PC-3 (cell line): Measurements from ENCODE around the gene CSF1. TPM values are rescaled to one million over a fixed set of nuclear protein-coding genes. Genes with fewer than 3 reads are reported as not detected.

Experiments used
- ATAC-seq: fragments of 200-7000 bp; cut with Tn5 transposase; 2 replicates; pipeline ENCODE4 v1.9.1; 2020; ENCODE audit warnings: mild to moderate bottlenecking, moderate library complexity
- BruUV-seq: library from RNA; stranded (reverse); fragments of 400-500 nt; replicated peaks from 2 replicates; lab custom pipeline; 2021; lab: Mats Ljungman, UMichigan
- CTCF ChIA-PET: fragments of 300-600 bp; sonication (Branson Sonifier 250); formaldehyde crosslinking; loops from one replicate; lab custom pipeline; 2022; ENCODE audit warnings: antibody characterized with exemption; lab: Charles Lee
- POLR2A ChIA-PET: fragments of 300-600 bp; sonication (Branson Sonifier 250); formaldehyde crosslinking; loops from one replicate; lab custom pipeline; 2022; ENCODE audit warnings: antibody characterized with exemption; ENCODE audit not compliant: unreplicated experiment; lab: Charles Lee
- DNase-seq: peaks from one replicate; pipeline ENCODE4 v3.0.0-alpha.2; 2015
- H2AFZ ChIP-seq: fragments of 300-600 bp; sonication (generic); 2 replicates; pipeline ENCODE4 v1.6.0; 2016; ENCODE audit warnings: antibody characterized with exemption, low read length
- H3F3A ChIP-seq: fragments of 300-600 bp; sonication (generic); one replicate; pipeline ENCODE4 v1.6.0; 2017; ENCODE audit warnings: antibody characterized with exemption, low read length, control low read depth, mild to moderate bottlenecking; ENCODE audit not compliant: unreplicated experiment
- H3K27ac ChIP-seq: fragments of 300-600 bp; sonication (generic); 2 replicates; pipeline ENCODE4 v1.5.1; 2016; ENCODE audit warnings: mild to moderate bottlenecking, low read length
- H3K27me3 ChIP-seq: fragments of 300-600 bp; sonication (generic); 2 replicates; pipeline ENCODE4 v1.6.1; 2016; ENCODE audit warnings: low read length, mixed read lengths
- H3K36me3 ChIP-seq: fragments of 300-600 bp; sonication (generic); 2 replicates; pipeline ENCODE4 v1.6.1; 2016; ENCODE audit warnings: low read depth, mixed run types, low read length, mixed read lengths
- H3K4me1 ChIP-seq: fragments of 300-600 bp; sonication (generic); 2 replicates; pipeline ENCODE4 v1.5.1; 2016; ENCODE audit warnings: low read length; ENCODE audit not compliant: insufficient read depth
- H3K4me2 ChIP-seq: fragments of 300-600 bp; sonication (generic); 2 replicates; pipeline ENCODE4 v1.6.0; 2016; ENCODE audit warnings: low read length
- H3K4me3 ChIP-seq: fragments of 300-600 bp; sonication (generic); 2 replicates; pipeline ENCODE4 v1.5.1; 2016; ENCODE audit warnings: mild to moderate bottlenecking, low read length, mixed read lengths
- H3K79me2 ChIP-seq: fragments of 300-600 bp; sonication (generic); 2 replicates; pipeline ENCODE4 v1.6.1; 2017; ENCODE audit warnings: low read length, mixed read lengths
- H3K9ac ChIP-seq: fragments of 300-600 bp; sonication (generic); 2 replicates; pipeline ENCODE4 v1.6.0; 2016; ENCODE audit warnings: mild to moderate bottlenecking, low read length
- H3K9me2 ChIP-seq: fragments of 300-600 bp; sonication (generic); replicated peaks from 2 replicates; pipeline ENCODE4 v1.6.1; 2016; ENCODE audit warnings: mixed run types, low read length, mixed read lengths
- H3K9me3 ChIP-seq: fragments of 300-600 bp; sonication (generic); 2 replicates; pipeline ENCODE4 v1.6.1; 2016; ENCODE audit warnings: low read length, mixed read lengths
- H4K20me1 ChIP-seq: fragments of 300-600 bp; sonication (generic); 2 replicates; pipeline ENCODE4 v1.6.1; 2016; ENCODE audit warnings: low read length, mixed read lengths
- EZH2 ChIP-seq: fragments of 300-600 bp; sonication (generic); IDR thresholded peaks from one replicate; pipeline ENCODE4 v1.6.1; 2017; ENCODE audit warnings: antibody characterized with exemption, mild to moderate bottlenecking, low read length; ENCODE audit not compliant: unreplicated experiment
- EZH2phosphoT487 ChIP-seq: fragments of 300-600 bp; sonication (generic); IDR thresholded peaks from 2 replicates; pipeline ENCODE4 v1.6.1; 2018; ENCODE audit warnings: mild to moderate bottlenecking, antibody characterized with exemption, low read length, borderline replicate concordance
- intact Hi-C: fragments of 100-400 bp; cut with micrococcal nuclease; formaldehyde crosslinking; loops from 2 replicates; pipeline ENCODE4 v1.9.0; 2023
- total RNA-seq: library from RNA; depleted of rRNA; stranded (reverse); fragments of >200 nt; gene quantifications from 2 replicates; pipeline ENCODE4 v1.2.3, GENCODE V29; 2014
- TF ChIP-seq, protein P1 (sequence below): fragments of 300-600 bp; sonication (generic); conservative IDR thresholded peaks from 2 replicates; pipeline ENCODE4 v1.5.1; 2017; ENCODE audit warnings: antibody characterized with exemption, low read depth, mild to moderate bottlenecking, low read length

CSF1 gene
- total RNA-seq, 1 experiment from 2014 or later, result 2.0 TPM

DNA sequence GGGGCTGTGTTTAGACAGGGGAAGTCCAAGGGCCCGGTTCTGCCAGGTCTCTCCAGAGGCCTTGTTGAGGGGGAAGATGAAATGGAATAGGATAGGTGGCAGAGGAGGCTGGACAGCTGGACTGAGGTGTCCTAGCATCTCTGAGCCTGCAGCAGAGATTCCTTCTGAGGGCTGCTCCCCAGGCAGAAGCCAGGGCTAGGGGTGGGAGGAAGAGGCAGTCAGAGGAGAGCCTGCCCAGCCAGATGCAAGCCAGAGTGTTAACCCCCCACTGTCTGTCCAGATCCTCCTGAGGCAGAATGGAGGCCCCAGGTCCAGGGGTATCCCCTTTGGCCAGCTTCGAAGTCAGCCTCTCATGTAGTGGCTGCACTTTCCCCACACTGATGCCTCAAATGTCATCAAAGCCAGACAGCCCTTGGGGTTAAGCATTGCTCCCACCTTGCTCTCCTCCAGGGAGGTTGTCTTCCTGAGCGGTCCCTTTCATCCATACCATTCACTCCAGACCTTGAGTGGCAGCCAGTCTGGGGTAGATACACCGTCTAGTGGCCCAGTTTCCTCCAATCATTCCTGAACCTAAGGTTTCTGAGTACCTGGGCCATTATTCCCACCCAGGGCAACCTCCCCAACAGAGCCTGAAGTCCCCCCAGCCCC lies 1.7 kb downstream of the CSF1 start:
- ATAC-seq, result no peak
- Histone ChIP-seq H3K4me1 (peaks cover 12% of the 10 kb centered on the region; the same call in 1 of the 2 replicates), H4K20me1 (no peaks in the 10 kb centered on the region)

DNA sequence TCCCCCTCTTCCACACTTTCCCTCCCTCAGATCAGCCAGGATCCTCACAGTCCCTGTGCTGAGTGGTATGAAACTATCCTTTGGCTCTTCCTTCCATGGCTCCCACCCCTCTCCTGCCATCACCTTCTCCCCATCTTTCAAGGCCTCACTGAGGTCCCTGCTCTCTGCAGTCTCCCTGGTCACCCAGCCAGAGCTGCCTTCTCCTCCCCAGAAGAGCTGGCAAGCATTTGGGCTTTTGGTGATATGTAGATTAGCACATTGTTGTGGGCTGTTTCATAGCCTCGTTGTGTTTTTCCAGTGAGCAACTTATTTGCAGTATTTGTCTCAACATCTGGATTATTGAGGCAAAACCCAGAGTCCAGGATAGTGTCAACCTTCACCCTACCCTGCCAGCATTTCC lies 2.2 kb downstream of the CSF1 start:
- H3K4me3 ChIP-seq, result no peak overlapping the region
- no peak overlapping the region for H2AFZ ChIP-seq
- intact Hi-C loops, result loop anchor here (5.0 kb wide), 1 partner anchor 69 kb away; the partner anchor contains the start of gene AHCYL1
- BruUV-seq, result no TSS peak
- H3K27ac ChIP-seq, result no peak overlapping the region
- H3K9me2 ChIP-seq, result no peaks in the 10 kb centered on the region
- TF ChIP-seq, protein P1, sequence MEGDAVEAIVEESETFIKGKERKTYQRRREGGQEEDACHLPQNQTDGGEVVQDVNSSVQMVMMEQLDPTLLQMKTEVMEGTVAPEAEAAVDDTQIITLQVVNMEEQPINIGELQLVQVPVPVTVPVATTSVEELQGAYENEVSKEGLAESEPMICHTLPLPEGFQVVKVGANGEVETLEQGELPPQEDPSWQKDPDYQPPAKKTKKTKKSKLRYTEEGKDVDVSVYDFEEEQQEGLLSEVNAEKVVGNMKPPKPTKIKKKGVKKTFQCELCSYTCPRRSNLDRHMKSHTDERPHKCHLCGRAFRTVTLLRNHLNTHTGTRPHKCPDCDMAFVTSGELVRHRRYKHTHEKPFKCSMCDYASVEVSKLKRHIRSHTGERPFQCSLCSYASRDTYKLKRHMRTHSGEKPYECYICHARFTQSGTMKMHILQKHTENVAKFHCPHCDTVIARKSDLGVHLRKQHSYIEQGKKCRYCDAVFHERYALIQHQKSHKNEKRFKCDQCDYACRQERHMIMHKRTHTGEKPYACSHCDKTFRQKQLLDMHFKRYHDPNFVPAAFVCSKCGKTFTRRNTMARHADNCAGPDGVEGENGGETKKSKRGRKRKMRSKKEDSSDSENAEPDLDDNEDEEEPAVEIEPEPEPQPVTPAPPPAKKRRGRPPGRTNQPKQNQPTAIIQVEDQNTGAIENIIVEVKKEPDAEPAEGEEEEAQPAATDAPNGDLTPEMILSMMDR, result no peak
- TF ChIP-seq EZH2 (no peak), EZH2phosphoT487 (no peak)
- peaks cover 7% of the 10 kb centered on the region; the same call in 1 of the 2 replicates for H3K79me2 ChIP-seq
- DNase-seq (no peak), ATAC-seq (no peak)
- H4K20me1 ChIP-seq, result no peaks in the 10 kb centered on the region
- H3F3A ChIP-seq, result no peaks in the 10 kb centered on the region
- no peaks in the 10 kb centered on the region; the same call in 1 of the 2 replicates for H3K36me3 ChIP-seq
- no peak overlapping the region for H3K4me2 ChIP-seq
- peaks cover 12% of the 10 kb centered on the region; the same call in 1 of the 2 replicates for H3K4me1 ChIP-seq
- no peaks in the 10 kb centered on the region for H3K27me3 ChIP-seq
- ChIA-PET CTCF (no interaction called here), POLR2A (no interaction called here)
- no peaks in the 10 kb centered on the region for H3K9me3 ChIP-seq
- H3K9ac ChIP-seq, result no peak overlapping the region

More for the DNA sequence above, 1.7 kb downstream of the CSF1 start:
- H3K4me2 ChIP-seq, result no peak overlapping the region
- H3K27me3 ChIP-seq, result no peaks in the 10 kb centered on the region
- H3K79me2 ChIP-seq, result peaks cover 7% of the 10 kb centered on the region; the same call in 1 of the 2 replicates
- no peaks in the 10 kb centered on the region for H3K9me2 ChIP-seq
- no peaks in the 10 kb centered on the region for H3F3A ChIP-seq
- BruUV-seq, result no TSS peak
- no peak overlapping the region for H3K27ac ChIP-seq
- no peak overlapping the region for H2AFZ ChIP-seq
- no peak for DNase-seq
- no peak for TF ChIP-seq EZH2phosphoT487
- TF ChIP-seq EZH2, result no peak
- no peaks in the 10 kb centered on the region; the same call in 1 of the 2 replicates for H3K36me3 ChIP-seq
- ChIA-PET CTCF (no interaction called here), POLR2A (no interaction called here)
- no peak overlapping the region for H3K4me3 ChIP-seq
- H3K9me3 ChIP-seq, result no peaks in the 10 kb centered on the region
- intact Hi-C loops, result loop anchor here (5.0 kb wide), 1 partner anchor 70 kb away; the partner anchor contains the start of gene AHCYL1
- no peak overlapping the region for H3K9ac ChIP-seq

DNA sequence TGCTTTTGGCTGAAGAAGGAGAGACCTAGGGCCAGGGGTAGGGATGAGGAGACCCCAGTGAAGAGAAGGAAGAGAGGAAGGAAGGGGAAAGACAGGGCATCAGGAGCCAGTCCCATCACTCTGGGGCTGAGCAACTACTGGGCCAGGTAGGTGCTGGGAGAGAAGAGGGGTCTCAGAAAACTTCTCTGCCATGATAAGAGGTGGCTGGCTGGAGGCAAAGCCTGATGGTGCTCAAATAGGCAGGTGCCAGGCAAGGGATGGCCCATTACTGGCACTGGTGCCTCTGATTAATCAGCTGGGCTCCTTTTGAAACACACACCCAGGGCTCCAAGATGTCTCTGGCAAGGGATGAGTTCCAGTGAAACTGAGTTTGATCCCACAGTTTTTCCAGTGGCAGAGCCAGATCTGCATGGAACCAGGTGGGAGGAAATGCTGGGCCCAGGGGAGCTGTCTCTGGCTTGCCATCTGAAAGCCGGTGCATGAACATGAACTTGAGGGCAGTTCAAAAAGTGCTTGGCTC lies 2.8 kb downstream of the CSF1 start:
- ATAC-seq (no peak), DNase-seq (no peak)
- Histone ChIP-seq H3K9ac (no peak overlapping the region), H3K79me2 (peaks cover 7% of the 10 kb centered on the region; the same call in 1 of the 2 replicates), H3K4me1 (peaks cover 12% of the 10 kb centered on the region; the same call in 1 of the 2 replicates), H3K27ac (no peak overlapping the region), H3K27me3 (no peaks in the 10 kb centered on the region), H3K4me2 (no peak overlapping the region), H4K20me1 (no peaks in the 10 kb centered on the region), H3K36me3 (no peaks in the 10 kb centered on the region; the same call in 1 of the 2 replicates), H3K4me3 (no peak overlapping the region), H3K9me3 (no peaks in the 10 kb centered on the region), H2AFZ (no peak overlapping the region), H3F3A (no peaks in the 10 kb centered on the region), H3K9me2 (no peaks in the 10 kb centered on the region)
- no TSS peak for BruUV-seq
- POLR2A ChIA-PET, result no interaction called here
- intact Hi-C loops, result loop anchor here (5.0 kb wide), 1 partner anchor 69 kb away; the partner anchor contains the start of gene AHCYL1
- TF ChIP-seq, protein P1, result no peak
- TF ChIP-seq EZH2phosphoT487 (no peak), EZH2 (no peak)
- CTCF ChIA-PET, result no interaction called here
